HCT116 (cell line): ENCODE measurements around the gene BRCA2. TPM values are rescaled to one million over a fixed set of nuclear protein-coding genes. Genes with fewer than 3 reads are reported as not detected.

Experiments used
- ATAC-seq: fragments of 200-7000 bp; cut with Tn5 transposase; 2 replicates; pipeline ENCODE4 v1.9.1; 2020; ENCODE audit warnings: mild to moderate bottlenecking, moderate library complexity
- BruUV-seq: library from RNA; stranded (reverse); fragments of 400-500 nt; replicated peaks from 2 replicates; lab custom pipeline; 2021; lab: Mats Ljungman, UMichigan
- CTCF ChIA-PET: fragments of 300-600 bp; sonication (Branson Sonifier 250); formaldehyde crosslinking; loops from one replicate; lab custom pipeline; 2021; ENCODE audit warnings: antibody characterized with exemption; lab: Charles Lee
- POLR2A ChIA-PET: fragments of 300-600, 350-600 bp; sonication (Branson Sonifier 250); formaldehyde crosslinking; loops from one replicate; lab custom pipeline; 2021; ENCODE audit warnings: antibody characterized with exemption; lab: Charles Lee
- RAD21 ChIA-PET, 2 experiments: fragments of 300-600 bp; sonication (Branson Sonifier 250); formaldehyde crosslinking; loops; one replicate each; lab custom pipeline; 2023; ENCODE audit warnings: low total read pairs in 2 of 2; ENCODE audit not compliant: uncharacterized antibody in 2 of 2, unreplicated experiment in 2 of 2, low non-redundant PET in 1 of 2; lab: Charles Lee
- DNase-seq: peaks from one replicate; pipeline ENCODE4 v3.0.0-alpha.2; 2010; ENCODE audit warnings: low read depth, low spot score
- H2AFZ ChIP-seq: fragments of 200-600 bp; shearing (Covaris generic), sonication (generic); 2 replicates; pipeline ENCODE4 v1.6.1; 2017; ENCODE audit warnings: low read depth, mixed run types, mixed read lengths, antibody characterized with exemption, low read length; ENCODE audit not compliant: poor library complexity, severe bottlenecking
- H3K27ac ChIP-seq: 2 replicates; pipeline ENCODE4 v1.5.1; 2012; ENCODE audit warnings: low read depth, low read length
- H3K27me3 ChIP-seq: fragments of 200-600 bp; sonication (generic); 2 replicates; pipeline ENCODE4 v1.6.1; 2016; ENCODE audit warnings: mixed run types, low read length, mixed read lengths; ENCODE audit not compliant: insufficient read depth
- H3K36me3 ChIP-seq, 2 experiments: fragments of 200-500 bp in 1 of 2; fragments of 200-600 bp in 1 of 2; sonication (Bioruptor generic) in 1 of 2; sonication (generic) in 1 of 2; 2 replicates each; pipeline versions ENCODE4 v1.5.1 to v1.6.1; 2014 to 2016; ENCODE audit warnings: low read length in 2 of 2, inconsistent platforms in 1 of 2, mixed read lengths in 1 of 2, mixed run types in 1 of 2; ENCODE audit not compliant: insufficient read depth in 2 of 2, control insufficient read depth in 1 of 2
- H3K4me1 ChIP-seq, 2 experiments: fragments of 200-600 bp in 1 of 2; sonication (generic) in 1 of 2; 2 replicates each; pipeline versions ENCODE4 v1.5.1 to v1.6.1; 2012 to 2017; ENCODE audit warnings: low read length in 2 of 2, inconsistent platforms in 1 of 2, mild to moderate bottlenecking in 1 of 2, mixed read lengths in 1 of 2, mixed run types in 1 of 2, moderate library complexity in 1 of 2; ENCODE audit not compliant: insufficient read depth in 2 of 2, control insufficient read depth in 1 of 2
- H3K4me2 ChIP-seq: fragments of 200-600 bp; sonication (generic); 2 replicates; pipeline ENCODE4 v1.6.1; 2017; ENCODE audit warnings: mixed run types, low read length, mixed read lengths
- H3K4me3 ChIP-seq, 2 experiments: fragments of 200-600 bp in 1 of 2; sonication (generic) in 1 of 2; replicated peaks in 1 of 2; 2 replicates each; pipeline ENCODE4 v1.5.1; 2011 to 2016; ENCODE audit warnings: low read length in 2 of 2, control low read depth in 1 of 2, low read depth in 1 of 2, mild to moderate bottlenecking in 1 of 2, mixed read lengths in 1 of 2, mixed run types in 1 of 2
- H3K79me2 ChIP-seq: fragments of 200-600 bp; sonication (generic); 2 replicates; pipeline ENCODE4 v1.6.1; 2017; ENCODE audit warnings: mild to moderate bottlenecking, mixed run types, low read length, moderate library complexity, mixed read lengths; ENCODE audit not compliant: insufficient read depth
- H3K9ac ChIP-seq: fragments of 200-600 bp; sonication (generic); 2 replicates; pipeline ENCODE4 v1.6.1; 2016; ENCODE audit warnings: low read length, mixed read lengths
- H3K9me2 ChIP-seq: fragments of 200-600 bp; sonication (generic), shearing (Covaris generic); 2 replicates; pipeline ENCODE4 v1.6.1; 2017; ENCODE audit warnings: mixed run types, mild to moderate bottlenecking, moderate library complexity; ENCODE audit not compliant: insufficient read depth
- H3K9me3 ChIP-seq, 2 experiments: fragments of 200-500 bp in 1 of 2; fragments of 200-600 bp in 1 of 2; sonication (Bioruptor generic) in 1 of 2; sonication (generic) in 1 of 2; 2 replicates each; pipeline ENCODE4 v1.6.1; 2014 to 2017; ENCODE audit warnings: low read length in 2 of 2, mixed read lengths in 2 of 2, inconsistent platforms in 1 of 2, low read depth in 1 of 2, mild to moderate bottlenecking in 1 of 2, mixed run types in 1 of 2, moderate library complexity in 1 of 2; ENCODE audit not compliant: control insufficient read depth in 1 of 2, insufficient read depth in 1 of 2
- H4K20me1 ChIP-seq: fragments of 200-600 bp; sonication (generic), shearing (Covaris generic); 2 replicates; pipeline ENCODE4 v1.6.1; 2017; ENCODE audit warnings: mixed run types, mild to moderate bottlenecking, moderate library complexity; ENCODE audit not compliant: insufficient read depth
- CTCF ChIP-seq, 3 experiments: fragments of 200-600 bp in 1 of 3; sonication (generic) in 1 of 3; IDR thresholded peaks in 2 of 3; conservative IDR thresholded peaks in 1 of 3; 2 replicates each; pipeline ENCODE4 v1.5.1; 2012 to 2017; ENCODE audit warnings: low read depth in 2 of 3, low read length in 2 of 3, antibody characterized with exemption in 1 of 3, borderline replicate concordance in 1 of 3, control low read depth in 1 of 3, mild to moderate bottlenecking in 1 of 3, mixed read lengths in 1 of 3, mixed run types in 1 of 3, moderate library complexity in 1 of 3; ENCODE audit not compliant: insufficient read depth in 1 of 3
- EGR1 ChIP-seq: IDR thresholded peaks from 2 replicates; pipeline ENCODE4 v1.6.1; 2012; ENCODE audit warnings: low read depth
- POLR2A ChIP-seq: IDR thresholded peaks from 2 replicates; pipeline ENCODE4 v1.7.0; 2011; ENCODE audit warnings: borderline replicate concordance; ENCODE audit not compliant: insufficient read depth, insufficient read length; ENCODE audit errors: extremely low read depth
- RAD21 ChIP-seq: IDR thresholded peaks from 2 replicates; pipeline ENCODE4 v1.6.1; 2012; ENCODE audit warnings: low read depth, mild to moderate bottlenecking
- REST ChIP-seq: IDR thresholded peaks from 2 replicates; pipeline ENCODE4 v1.6.1; 2012; ENCODE audit warnings: low read depth
- ZFX ChIP-seq: fragments of 450-650 bp; IDR thresholded peaks from 2 replicates; pipeline ENCODE4 v1.6.1; 2017
- intact Hi-C: fragments of 100-400 bp; cut with micrococcal nuclease; formaldehyde crosslinking; loops from 2 replicates; pipeline ENCODE4 v1.10.0; 2022
- total RNA-seq: library from RNA; stranded (reverse); gene quantifications from one replicate; pipeline ENCODE4 v1.2.1, GENCODE V29; 2021; ENCODE audit not compliant: unreplicated experiment

BRCA2 gene
- total RNA-seq, 1 experiment from 2014 or later, result 14.2 TPM

DNA sequence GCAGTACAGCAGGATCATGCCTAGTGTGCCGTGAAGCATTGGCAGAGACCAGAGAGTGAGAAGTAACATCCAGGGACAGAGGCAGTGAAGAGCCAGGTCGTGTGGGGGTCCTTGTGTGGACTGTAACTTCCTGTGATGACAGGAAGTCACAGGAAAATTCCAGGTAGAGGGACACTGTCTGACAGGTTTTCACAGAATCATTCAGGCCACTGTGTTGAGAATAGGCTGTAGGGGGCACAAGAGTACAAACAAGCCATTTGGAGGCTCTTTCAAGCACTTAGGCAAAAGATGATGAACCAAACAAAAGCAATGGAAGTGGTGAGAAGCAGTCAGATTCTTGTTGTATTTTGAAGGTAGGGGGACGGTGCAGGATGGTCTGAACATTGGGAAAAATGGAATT lies 66.2 kb downstream of the BRCA2 start:
- RAD21 ChIA-PET, result no interaction called here

More for the DNA sequence above, 66.2 kb downstream of the BRCA2 start:
- POLR2A ChIA-PET, result no interaction called here
- H3K36me3 ChIP-seq, result peaks cover 5 to 19% of the 10 kb centered on the region in 2 experiments; a peak in 3 of 4 replicates
- peak; percentile 2 for DNase-seq
- peak; percentile 49 for ATAC-seq
- H3K9ac ChIP-seq, result no peak overlapping the region
- CTCF ChIA-PET, result interaction anchor here (0.9 kb wide), 1 partner anchor 199 kb away, joined by 4 read pairs; no protein-coding TSS in a partner anchor
- no peaks in the 10 kb centered on the region for H3K79me2 ChIP-seq
- TF ChIP-seq RAD21 (peak; percentile 32), REST (no peak), ZFX (no peak), POLR2A (no peak), CTCF (IDR thresholded peaks at IDR 0.05 in 2 of 3, conservative IDR thresholded peaks at IDR 0.05 in 1 of 3; ENCODE audit: borderline replicate concordance in 1 of 3, insufficient read depth in 1 of 3, low read depth in 2 of 3, low read length in 2 of 3) (peak in 2 of 3 experiments; percentile 25 to 36; a peak in 3 of 6 replicates), EGR1 (no peak)
- no peak overlapping the region for H3K27ac ChIP-seq
- H3K9me3 ChIP-seq, result no peaks in the 10 kb centered on the region
- no peaks in the 10 kb centered on the region for H3K4me1 ChIP-seq
- BruUV-seq, result no TSS peak
- no peaks in the 10 kb centered on the region for H4K20me1 ChIP-seq
- H3K9me2 ChIP-seq, result no peaks in the 10 kb centered on the region
- H3K4me3 ChIP-seq, result no peak overlapping the region
- H3K27me3 ChIP-seq, result no peaks in the 10 kb centered on the region
- H2AFZ ChIP-seq, result no peak overlapping the region
- intact Hi-C loops, result loop anchor here (5.0 kb wide), 1 partner anchor 201 kb away; no protein-coding TSS in a partner anchor
- H3K4me2 ChIP-seq, result no peak overlapping the region
